Ectodermal cell (in vitro differentiated cells): Measurements from ENCODE around the gene SLC27A4.

Source experiments
- H3K27ac ChIP-seq: 2 replicates; pipeline ENCODE4 v1.7.0; 2013; ENCODE audit warnings: mild to moderate bottlenecking, low read depth, low read length; ENCODE audit not compliant: insufficient read depth, poor library complexity, severe bottlenecking
- H3K27me3 ChIP-seq: 2 replicates; pipeline ENCODE4 v1.7.0; 2013; ENCODE audit warnings: mild to moderate bottlenecking, low read length; ENCODE audit not compliant: insufficient read depth, control insufficient read depth, poor library complexity, severe bottlenecking
- H3K36me3 ChIP-seq: one replicate; pipeline ENCODE4 v1.7.0; 2013; ENCODE audit warnings: low read length; ENCODE audit not compliant: control insufficient read depth, insufficient read depth
- H3K4me1 ChIP-seq: one replicate; pipeline ENCODE4 v1.7.0; 2013; ENCODE audit warnings: low read length; ENCODE audit not compliant: control insufficient read depth, insufficient read depth
- H3K4me3 ChIP-seq: 2 replicates; pipeline ENCODE4 v1.7.0; 2013; ENCODE audit warnings: low read depth, low read length, control low read depth; ENCODE audit not compliant: insufficient read depth
- H3K9me3 ChIP-seq: 2 replicates; pipeline ENCODE4 v1.7.0; 2013; ENCODE audit warnings: mild to moderate bottlenecking, low read length, moderate library complexity; ENCODE audit not compliant: control insufficient read depth
- WGBS, 2 experiments: methylation state at CpG; one replicate each; pipeline ENCODE4 v1.1.7; 2013; ENCODE audit warnings: missing lambda C conversion rate in 2 of 2; 5-methylcytosine and 5-hydroxymethylcytosine counted together

SLC27A4 gene

DNA sequence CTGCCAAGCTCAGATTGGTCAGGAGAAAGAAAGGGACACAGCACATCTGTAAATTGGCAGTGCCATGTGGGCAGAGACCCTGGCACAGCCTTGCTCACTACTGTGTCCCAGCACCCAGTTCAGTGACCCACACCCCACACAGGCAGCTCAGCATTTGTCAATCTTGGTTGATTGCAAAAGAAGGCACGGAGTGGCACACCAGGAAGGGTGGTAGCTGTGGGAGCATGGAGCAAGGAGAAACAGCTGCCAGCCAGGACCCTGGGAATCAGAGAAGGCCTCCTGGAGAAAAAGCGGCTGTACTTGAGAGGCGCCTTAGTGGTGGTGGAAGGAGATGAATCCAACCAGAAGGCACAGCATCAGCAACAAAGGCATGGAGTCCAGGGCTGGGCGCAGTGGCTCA, 3.5 kb downstream of the SLC27A4 start:
- 93 to 98% methylated on average over 4 of the region's 4 CpGs for WGBS, 2 experiments
- no peaks in the 10 kb centered on the region for H3K9me3 ChIP-seq
- no peak overlapping the region for H3K4me3 ChIP-seq
- no peak overlapping the region for H3K27ac ChIP-seq
- H3K36me3 ChIP-seq, result peaks cover 32% of the 10 kb centered on the region
- no peaks in the 10 kb centered on the region for H3K27me3 ChIP-seq
- no peaks in the 10 kb centered on the region for H3K4me1 ChIP-seq

GRCh38 chr9:128344931-128345605, 4.7 kb downstream of the SLC27A4 start:
- whole genome bisulfite sequencing, 2 experiments, result 93 to 94% methylated on average over 28 of the region's 28 CpGs
- peaks cover 32% of the 10 kb centered on the region for H3K36me3 ChIP-seq

DNA sequence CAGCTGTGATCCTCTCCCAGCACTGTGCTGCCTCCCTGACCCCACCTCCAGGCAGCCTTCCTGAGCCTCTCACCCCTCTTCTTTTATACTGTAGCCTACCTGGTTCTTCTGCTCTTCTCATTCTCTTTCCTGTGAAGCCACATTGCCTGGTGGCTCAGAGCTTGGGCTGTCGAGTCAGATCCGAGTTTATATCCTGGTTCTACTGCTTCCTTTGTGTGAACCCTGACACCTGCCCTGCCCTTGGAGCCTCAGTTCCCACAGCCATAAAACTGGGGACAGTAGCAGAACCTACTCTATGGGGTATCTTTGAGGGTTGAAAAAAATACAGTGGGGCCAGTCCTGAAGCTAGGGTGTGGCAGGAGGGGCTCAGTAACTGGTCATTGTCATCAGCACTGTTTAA, 8.8 kb downstream of the SLC27A4 start:
- no peaks in the 10 kb centered on the region for H3K9me3 ChIP-seq
- WGBS, 2 experiments, result 90 to 95% methylated on average over 2 of the region's 2 CpGs
- no peaks in the 10 kb centered on the region for H3K27me3 ChIP-seq
- no peaks in the 10 kb centered on the region for H3K4me1 ChIP-seq
- no peak overlapping the region for H3K4me3 ChIP-seq
- H3K36me3 ChIP-seq, result peaks cover 29% of the 10 kb centered on the region
- no peak overlapping the region for H3K27ac ChIP-seq

More at GRCh38 chr9:128344931-128345605, 4.7 kb downstream of the SLC27A4 start:
- no peak overlapping the region for H3K4me3 ChIP-seq
- no peaks in the 10 kb centered on the region for H3K9me3 ChIP-seq
- no peaks in the 10 kb centered on the region for H3K4me1 ChIP-seq
- no peaks in the 10 kb centered on the region for H3K27me3 ChIP-seq
- no peak overlapping the region for H3K27ac ChIP-seq

DNA sequence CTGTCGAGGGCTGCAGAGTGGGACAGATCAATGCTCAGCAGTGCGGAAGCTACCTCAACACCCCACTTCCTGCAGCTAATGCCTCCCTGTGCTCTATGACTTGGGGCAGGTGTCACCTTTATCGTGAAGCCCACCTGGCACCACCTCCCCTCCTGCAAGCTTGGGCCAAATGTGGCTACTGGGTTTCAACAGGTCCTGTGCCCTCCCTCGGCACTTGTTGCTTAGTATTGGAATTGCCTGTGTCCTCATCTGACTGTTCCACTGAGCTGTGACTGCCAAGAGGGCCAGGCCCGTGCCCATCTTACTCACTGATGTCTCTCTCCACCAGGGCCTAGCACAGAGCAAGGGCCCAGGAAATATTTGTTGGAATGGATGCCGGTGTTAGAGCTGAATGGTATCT, 9.4 kb downstream of the SLC27A4 start:
- H3K4me1 ChIP-seq, result no peaks in the 10 kb centered on the region
- H3K27ac ChIP-seq, result no peak overlapping the region
- peaks cover 28% of the 10 kb centered on the region for H3K36me3 ChIP-seq
- H3K27me3 ChIP-seq, result no peaks in the 10 kb centered on the region
- 91 to 95% methylated on average over 6 of the region's 6 CpGs for WGBS, 2 experiments
- H3K9me3 ChIP-seq, result no peaks in the 10 kb centered on the region
- H3K4me3 ChIP-seq, result no peak overlapping the region

- Histone ChIP-seq H3K4me1 (no peaks in the 10 kb centered on the region), H3K36me3 (peaks cover 9% of the 10 kb centered on the region)
Measured at GRCh38 chr9:128355451-128355850, 15.1 kb downstream of the SLC27A4 start.

GRCh38 chr9:128358090-128358489, 17.8 kb downstream of the SLC27A4 start:
- no peak overlapping the region for H3K4me3 ChIP-seq
- peaks cover 8% of the 10 kb centered on the region for H3K27me3 ChIP-seq
- H3K4me1 ChIP-seq, result peaks cover 6% of the 10 kb centered on the region
- WGBS, 2 experiments, result 90 to 95% methylated on average over 8 of the region's 8 CpGs
- peaks cover 3% of the 10 kb centered on the region for H3K36me3 ChIP-seq
- H3K9me3 ChIP-seq, result no peaks in the 10 kb centered on the region
- H3K27ac ChIP-seq, result no peak overlapping the region

More at GRCh38 chr9:128355451-128355850, 15.1 kb downstream of the SLC27A4 start:
- Histone ChIP-seq H3K4me3 (no peak overlapping the region), H3K27me3 (no peaks in the 10 kb centered on the region), H3K9me3 (no peaks in the 10 kb centered on the region), H3K27ac (no peak overlapping the region)
- WGBS, 2 experiments, result 96% methylated on average over 19 of the region's 19 CpGs

GRCh38 chr9:128358861-128359260, 18.5 kb downstream of the SLC27A4 start:
- peaks cover 3% of the 10 kb centered on the region for H3K36me3 ChIP-seq
- H3K4me1 ChIP-seq, result peaks cover 8% of the 10 kb centered on the region
- H3K9me3 ChIP-seq, result no peaks in the 10 kb centered on the region
- H3K4me3 ChIP-seq, result no peak overlapping the region
- H3K27me3 ChIP-seq, result peaks cover 16% of the 10 kb centered on the region
- H3K27ac ChIP-seq, result no peak overlapping the region
- WGBS, 2 experiments, result 95 to 96% methylated on average over 4 of the region's 4 CpGs

DNA sequence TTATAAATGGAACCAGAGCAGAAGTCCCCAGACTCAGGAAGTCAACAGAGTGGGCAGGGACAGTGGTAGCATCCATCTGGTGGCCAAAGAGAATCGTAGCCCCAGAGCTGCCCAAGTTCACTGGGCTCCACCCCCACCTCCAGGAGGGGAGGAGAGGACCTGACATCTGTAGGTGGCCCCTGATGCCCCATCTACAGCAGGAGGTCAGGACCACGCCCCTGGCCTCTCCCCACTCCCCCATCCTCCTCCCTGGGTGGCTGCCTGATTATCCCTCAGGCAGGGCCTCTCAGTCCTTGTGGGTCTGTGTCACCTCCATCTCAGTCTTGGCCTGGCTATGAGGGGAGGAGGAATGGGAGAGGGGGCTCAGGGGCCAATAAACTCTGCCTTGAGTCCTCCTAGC, 20.5 kb downstream of the SLC27A4 start:
- Histone ChIP-seq H3K36me3 (no peaks in the 10 kb centered on the region), H3K4me1 (peaks cover 25% of the 10 kb centered on the region), H3K27ac (no peak overlapping the region), H3K9me3 (no peaks in the 10 kb centered on the region), H3K4me3 (no peak overlapping the region), H3K27me3 (peaks cover 21% of the 10 kb centered on the region)
- 64 to 83% methylated on average over 2 of the region's 2 CpGs for WGBS, 2 experiments

DNA sequence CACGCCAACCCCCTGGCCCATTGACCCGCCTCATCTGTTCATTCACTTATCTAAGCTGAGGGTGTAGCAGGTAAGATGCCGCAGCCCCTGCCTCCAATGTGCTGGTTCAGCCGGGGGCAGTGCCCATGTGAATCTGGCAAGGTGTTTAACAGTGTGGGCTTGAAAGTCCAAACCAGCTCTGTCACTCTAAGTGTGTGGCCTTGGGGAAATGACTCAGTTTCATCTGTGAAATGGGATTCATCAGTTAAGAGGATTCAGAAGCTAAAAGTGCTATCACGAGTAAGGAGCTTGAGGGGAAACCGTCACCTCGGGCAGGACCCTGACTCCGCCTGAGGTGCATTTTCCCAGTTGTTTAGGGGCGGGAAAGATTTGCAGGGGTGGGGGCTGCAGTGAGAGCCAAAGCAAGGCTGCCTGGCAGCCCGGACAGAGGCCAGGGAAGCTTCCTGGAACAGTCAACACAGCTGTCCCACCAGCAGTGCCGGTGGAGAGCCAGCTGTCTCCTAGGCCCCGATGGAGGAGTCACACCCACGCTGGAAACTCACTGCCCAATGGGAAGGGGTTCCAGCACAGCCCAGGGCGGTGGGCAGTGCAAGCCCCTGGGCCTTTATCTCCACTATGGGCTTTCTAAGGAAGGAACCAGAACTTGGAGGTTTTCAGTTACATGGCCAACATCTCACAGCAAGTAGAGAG, 21.1 kb downstream of the SLC27A4 start:
- H3K4me1 ChIP-seq, result peaks cover 26% of the 10 kb centered on the region
- H3K27me3 ChIP-seq, result peaks cover 21% of the 10 kb centered on the region
- H3K36me3 ChIP-seq, result no peaks in the 10 kb centered on the region
- H3K9me3 ChIP-seq, result no peaks in the 10 kb centered on the region
- H3K4me3 ChIP-seq, result no peak overlapping the region
- 70 to 73% methylated on average over 14 of the region's 14 CpGs for WGBS, 2 experiments
- H3K27ac ChIP-seq, result no peak overlapping the region

- Histone ChIP-seq H3K9me3 (no peaks in the 10 kb centered on the region), H3K36me3 (no peaks in the 10 kb centered on the region), H3K27me3 (peaks cover 27% of the 10 kb centered on the region), H3K27ac (no peak overlapping the region), H3K4me3 (no peak overlapping the region), H3K4me1 (peaks cover 26% of the 10 kb centered on the region)
- WGBS, 2 experiments, result 23 to 24% methylated on average over 20 of the region's 20 CpGs
Measured at GRCh38 chr9:128361986-128362646, 21.8 kb downstream of the SLC27A4 start.
